Measurements from ENCODE around the gene NRM. TPM values are rescaled to one million over a fixed set of nuclear protein-coding genes. Genes with fewer than 3 reads are reported as not detected.

NRM gene
- total and polyA plus RNA-seq, 2 of the 13 experiments (the other 11 are each of a cell fraction or from before 2014, with no cell fraction given), result 12.5 to 16.0 TPM

GRCh38 chr6:30719791-30720737 lies 29.3 kb upstream of the NRM start, which contains the start of gene TUBB (continued):
- TF ChIP-seq PRMT3 (CRISPR knock-in tag; IDR thresholded peaks at IDR 0.05; ENCODE audit: borderline replicate concordance, low read depth), result no peak
- no peak for TF ChIP-seq ZBTB8A (CRISPR knock-in tag; IDR thresholded peaks at IDR 0.05; ENCODE audit: borderline replicate concordance, low read depth)
- peak; percentile 25; the same call in 1 of the 2 replicates for TF ChIP-seq NCOA2 (CRISPR knock-in tag; IDR thresholded peaks at IDR 0.05)
- no peak for TF ChIP-seq ZNF790 (CRISPR knock-in tag; IDR thresholded peaks at IDR 0.05; ENCODE audit: borderline replicate concordance)
- TF ChIP-seq CREBL2 (CRISPR knock-in tag; IDR thresholded peaks at IDR 0.05; ENCODE audit: borderline replicate concordance), result no peak
- TF ChIP-seq ATAD3A (CRISPR knock-in tag; IDR thresholded peaks at IDR 0.05), result no peak
- TF ChIP-seq, protein P1, sequence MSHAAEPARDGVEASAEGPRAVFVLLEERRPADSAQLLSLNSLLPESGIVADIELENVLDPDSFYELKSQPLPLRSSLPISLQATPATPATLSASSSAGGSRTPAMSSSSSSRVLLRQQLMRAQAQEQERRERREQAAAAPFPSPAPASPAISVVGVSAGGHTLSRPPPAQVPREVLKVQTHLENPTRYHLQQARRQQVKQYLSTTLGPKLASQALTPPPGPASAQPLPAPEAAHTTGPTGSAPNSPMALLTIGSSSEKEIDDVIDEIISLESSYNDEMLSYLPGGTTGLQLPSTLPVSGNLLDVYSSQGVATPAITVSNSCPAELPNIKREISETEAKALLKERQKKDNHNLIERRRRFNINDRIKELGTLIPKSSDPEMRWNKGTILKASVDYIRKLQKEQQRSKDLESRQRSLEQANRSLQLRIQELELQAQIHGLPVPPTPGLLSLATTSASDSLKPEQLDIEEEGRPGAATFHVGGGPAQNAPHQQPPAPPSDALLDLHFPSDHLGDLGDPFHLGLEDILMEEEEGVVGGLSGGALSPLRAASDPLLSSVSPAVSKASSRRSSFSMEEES (CRISPR knock-in tag; IDR thresholded peaks at IDR 0.05), result peak; percentile 24
- TF ChIP-seq ZIK1 (CRISPR knock-in tag; IDR thresholded peaks at IDR 0.05; ENCODE audit: borderline replicate concordance, low read depth), result peak; percentile 17; the same call in 1 of the 2 replicates
- TF ChIP-seq HDAC6 (IDR thresholded peaks at IDR 0.05; ENCODE audit: low read depth, low read length), result peak; percentile 92
- TF ChIP-seq U2AF1 (optimal IDR thresholded peaks at IDR 0.05; ENCODE audit: low read depth, low read length), result peak; percentile 39
- TF ChIP-seq, protein P2, sequence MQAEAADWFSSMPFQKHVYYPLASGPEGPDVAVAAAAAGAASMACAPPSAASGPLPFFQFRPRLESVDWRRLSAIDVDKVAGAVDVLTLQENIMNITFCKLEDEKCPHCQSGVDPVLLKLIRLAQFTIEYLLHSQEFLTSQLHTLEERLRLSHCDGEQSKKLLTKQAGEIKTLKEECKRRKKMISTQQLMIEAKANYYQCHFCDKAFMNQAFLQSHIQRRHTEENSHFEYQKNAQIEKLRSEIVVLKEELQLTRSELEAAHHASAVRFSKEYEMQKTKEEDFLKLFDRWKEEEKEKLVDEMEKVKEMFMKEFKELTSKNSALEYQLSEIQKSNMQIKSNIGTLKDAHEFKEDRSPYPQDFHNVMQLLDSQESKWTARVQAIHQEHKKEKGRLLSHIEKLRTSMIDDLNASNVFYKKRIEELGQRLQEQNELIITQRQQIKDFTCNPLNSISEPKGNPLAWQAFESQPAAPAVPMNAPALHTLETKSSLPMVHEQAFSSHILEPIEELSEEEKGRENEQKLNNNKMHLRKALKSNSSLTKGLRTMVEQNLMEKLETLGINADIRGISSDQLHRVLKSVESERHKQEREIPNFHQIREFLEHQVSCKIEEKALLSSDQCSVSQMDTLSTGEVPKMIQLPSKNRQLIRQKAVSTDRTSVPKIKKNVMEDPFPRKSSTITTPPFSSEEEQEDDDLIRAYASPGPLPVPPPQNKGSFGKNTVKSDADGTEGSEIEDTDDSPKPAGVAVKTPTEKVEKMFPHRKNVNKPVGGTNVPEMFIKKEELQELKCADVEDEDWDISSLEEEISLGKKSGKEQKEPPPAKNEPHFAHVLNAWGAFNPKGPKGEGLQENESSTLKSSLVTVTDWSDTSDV (CRISPR knock-in tag; IDR thresholded peaks at IDR 0.05), result no peak
- TF ChIP-seq, protein P3, sequence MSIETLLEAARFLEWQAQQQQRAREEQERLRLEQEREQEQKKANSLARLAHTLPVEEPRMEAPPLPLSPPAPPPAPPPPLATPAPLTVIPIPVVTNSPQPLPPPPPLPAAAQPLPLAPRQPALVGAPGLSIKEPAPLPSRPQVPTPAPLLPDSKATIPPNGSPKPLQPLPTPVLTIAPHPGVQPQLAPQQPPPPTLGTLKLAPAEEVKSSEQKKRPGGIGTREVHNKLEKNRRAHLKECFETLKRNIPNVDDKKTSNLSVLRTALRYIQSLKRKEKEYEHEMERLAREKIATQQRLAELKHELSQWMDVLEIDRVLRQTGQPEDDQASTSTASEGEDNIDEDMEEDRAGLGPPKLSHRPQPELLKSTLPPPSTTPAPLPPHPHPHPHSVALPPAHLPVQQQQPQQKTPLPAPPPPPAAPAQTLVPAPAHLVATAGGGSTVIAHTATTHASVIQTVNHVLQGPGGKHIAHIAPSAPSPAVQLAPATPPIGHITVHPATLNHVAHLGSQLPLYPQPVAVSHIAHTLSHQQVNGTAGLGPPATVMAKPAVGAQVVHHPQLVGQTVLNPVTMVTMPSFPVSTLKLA (IDR thresholded peaks at IDR 0.05), result peak; percentile 80
- TF ChIP-seq, protein P4, sequence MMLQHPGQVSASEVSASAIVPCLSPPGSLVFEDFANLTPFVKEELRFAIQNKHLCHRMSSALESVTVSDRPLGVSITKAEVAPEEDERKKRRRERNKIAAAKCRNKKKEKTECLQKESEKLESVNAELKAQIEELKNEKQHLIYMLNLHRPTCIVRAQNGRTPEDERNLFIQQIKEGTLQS (CRISPR knock-in tag; IDR thresholded peaks at IDR 0.05), result no peak
- peak; percentile 57; the same call in 1 of the 2 replicates for TF ChIP-seq USF2 (IDR thresholded peaks at IDR 0.05; ENCODE audit: low read depth, low read length)
- peak; percentile 63; the same call in 1 of the 2 replicates for TF ChIP-seq USF2 (CRISPR knock-in tag; IDR thresholded peaks at IDR 0.05; ENCODE audit: borderline replicate concordance)
- TF ChIP-seq ZBTB43 (CRISPR knock-in tag; conservative IDR thresholded peaks at IDR 0.05), result peak; percentile 66; the same call in 1 of the 2 replicates
- TF ChIP-seq BRD4 (CRISPR knock-in tag; IDR thresholded peaks at IDR 0.05), result 0 out of 2 replicates have a peak, but pooled peaks have one; percentile 65

All from HepG2 (cell line).